ENCODE measurements around the gene P3R3URF. TPM values are rescaled to one million over a fixed set of nuclear protein-coding genes. Genes with fewer than 3 reads are reported as not detected.

Gene P3R3URF
- total RNA-seq, 1 experiment from 2014 or later: not detected

DNA sequence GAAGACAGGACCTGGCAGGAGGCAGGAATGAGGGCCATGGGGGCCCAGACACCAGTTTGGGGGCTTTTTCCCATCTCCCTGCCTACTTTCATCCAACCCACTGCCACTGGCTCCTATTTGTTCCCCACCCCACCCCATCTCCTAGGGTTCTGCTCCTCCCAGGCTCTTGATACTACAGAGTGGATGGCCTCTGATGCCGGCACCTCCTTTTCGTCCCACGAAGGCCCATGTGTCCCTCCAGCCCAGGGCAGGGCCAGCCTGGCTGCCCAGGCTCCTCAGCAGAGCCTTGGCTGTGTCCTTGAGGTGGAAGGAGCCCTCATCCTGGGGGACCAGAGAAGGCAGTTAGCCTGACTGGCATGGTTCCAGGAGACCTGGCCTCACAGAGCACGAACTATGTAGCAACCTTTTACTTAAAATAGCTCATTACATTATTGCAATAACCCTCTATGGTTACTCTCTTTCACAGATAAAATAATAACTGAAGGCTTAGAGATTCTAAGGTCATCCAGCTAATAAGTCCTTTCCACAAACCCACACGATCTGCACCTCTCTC is 18.4 kb upstream of the P3R3URF start:
- no TSS peak for BruUV-seq (replicated peaks)
- no peak overlapping the region for H3K4me2 ChIP-seq (ENCODE audit: low read length)
- H3K36me3 ChIP-seq (ENCODE audit: control insufficient read depth in 1 of 2, insufficient read depth in 2 of 2, low read length in 2 of 2): peaks cover 10 to 39% of the 10 kb centered on the region in 2 experiments; a peak in 3 of 4 replicates
- no peak overlapping the region for H3K4me3 ChIP-seq (replicated peaks in 1 of 2; ENCODE audit: low read depth in 1 of 2, low read length in 2 of 2)
- peaks cover 8% of the 10 kb centered on the region; the same call in 1 of the 2 replicates for H3K79me2 ChIP-seq (ENCODE audit: insufficient read depth, low read length)
- intact Hi-C loops (cut with micrococcal nuclease): no loop called here
- ATAC-seq: no peak
- H3K27me3 ChIP-seq (ENCODE audit: insufficient read depth, low read length): no peaks in the 10 kb centered on the region
- TF ChIP-seq SIN3A (IDR thresholded peaks at IDR 0.05; ENCODE audit: low read depth) (no peak), CBX3 (IDR thresholded peaks at IDR 0.05; ENCODE audit: low read depth) (no peak), FOSL1 (IDR thresholded peaks at IDR 0.05; ENCODE audit: low read depth) (no peak), POLR2AphosphoS5 (IDR thresholded peaks at IDR 0.05; ENCODE audit: low read depth, low read length) (no peak), ZFX (IDR thresholded peaks at IDR 0.05) (no peak), SP1 (IDR thresholded peaks at IDR 0.05; ENCODE audit: low read depth) (no peak), ZNF274 (IDR thresholded peaks at IDR 0.05; ENCODE audit: low read depth, low read length) (no peak), SRF (IDR thresholded peaks at IDR 0.05; ENCODE audit: low read depth) (no peak), POLR2A (IDR thresholded peaks at IDR 0.05; ENCODE audit: borderline replicate concordance, extremely low read depth, insufficient read depth, insufficient read length) (no peak), RAD21 (IDR thresholded peaks at IDR 0.05; ENCODE audit: low read depth) (no peak)
- TF ChIP-seq, protein P1, sequence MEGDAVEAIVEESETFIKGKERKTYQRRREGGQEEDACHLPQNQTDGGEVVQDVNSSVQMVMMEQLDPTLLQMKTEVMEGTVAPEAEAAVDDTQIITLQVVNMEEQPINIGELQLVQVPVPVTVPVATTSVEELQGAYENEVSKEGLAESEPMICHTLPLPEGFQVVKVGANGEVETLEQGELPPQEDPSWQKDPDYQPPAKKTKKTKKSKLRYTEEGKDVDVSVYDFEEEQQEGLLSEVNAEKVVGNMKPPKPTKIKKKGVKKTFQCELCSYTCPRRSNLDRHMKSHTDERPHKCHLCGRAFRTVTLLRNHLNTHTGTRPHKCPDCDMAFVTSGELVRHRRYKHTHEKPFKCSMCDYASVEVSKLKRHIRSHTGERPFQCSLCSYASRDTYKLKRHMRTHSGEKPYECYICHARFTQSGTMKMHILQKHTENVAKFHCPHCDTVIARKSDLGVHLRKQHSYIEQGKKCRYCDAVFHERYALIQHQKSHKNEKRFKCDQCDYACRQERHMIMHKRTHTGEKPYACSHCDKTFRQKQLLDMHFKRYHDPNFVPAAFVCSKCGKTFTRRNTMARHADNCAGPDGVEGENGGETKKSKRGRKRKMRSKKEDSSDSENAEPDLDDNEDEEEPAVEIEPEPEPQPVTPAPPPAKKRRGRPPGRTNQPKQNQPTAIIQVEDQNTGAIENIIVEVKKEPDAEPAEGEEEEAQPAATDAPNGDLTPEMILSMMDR (IDR thresholded peaks at IDR 0.05 in 2 of 3, conservative IDR thresholded peaks at IDR 0.05 in 1 of 3; ENCODE audit: borderline replicate concordance in 1 of 3, insufficient read depth in 1 of 3, low read depth in 2 of 3, low read length in 2 of 3): no peak
- TF ChIP-seq, protein P2, sequence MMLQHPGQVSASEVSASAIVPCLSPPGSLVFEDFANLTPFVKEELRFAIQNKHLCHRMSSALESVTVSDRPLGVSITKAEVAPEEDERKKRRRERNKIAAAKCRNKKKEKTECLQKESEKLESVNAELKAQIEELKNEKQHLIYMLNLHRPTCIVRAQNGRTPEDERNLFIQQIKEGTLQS (IDR thresholded peaks at IDR 0.05): no peak
- no peak overlapping the region for H3K27ac ChIP-seq (ENCODE audit: low read depth, low read length)
- no peaks in the 10 kb centered on the region for H3K9me2 ChIP-seq (ENCODE audit: insufficient read depth)
- CTCF ChIA-PET: interaction anchor here (1.1 kb wide), 1 partner anchor 29 kb away, joined by 5 read pairs; no protein-coding TSS in a partner anchor
- peaks cover 11 to 15% of the 10 kb centered on the region in 2 experiments; a peak in 3 of 4 replicates for H3K4me1 ChIP-seq (ENCODE audit: control insufficient read depth in 1 of 2, insufficient read depth in 2 of 2, low read length in 2 of 2)
- H3K9ac ChIP-seq (ENCODE audit: low read length): no peak overlapping the region
- RAD21 ChIA-PET (ENCODE audit: low non-redundant PET in 1 of 2, low total read pairs in 2 of 2, uncharacterized antibody in 2 of 2, unreplicated experiment in 2 of 2): no interaction called here
- no peaks in the 10 kb centered on the region for H4K20me1 ChIP-seq (ENCODE audit: insufficient read depth)
- no peak for DNase-seq (ENCODE audit: low read depth, low spot score)
- POLR2A ChIA-PET: no interaction called here
- no peak overlapping the region for H2AFZ ChIP-seq (ENCODE audit: low read depth, low read length, poor library complexity, severe bottlenecking)
- no peaks in the 10 kb centered on the region for H3K9me3 ChIP-seq (ENCODE audit: control insufficient read depth in 1 of 2, insufficient read depth in 1 of 2, low read depth in 1 of 2, low read length in 2 of 2)
